GM23248 (cell line): ENCODE data around the gene SRMS.

Experiments
- EZH2 ChIP-seq: fragments of 200-600 bp; sonication (generic); IDR thresholded peaks from 2 replicates; pipeline ENCODE4 v1.6.1; 2018; ENCODE audit warnings: antibody characterized with exemption, mild to moderate bottlenecking; ENCODE audit not compliant: insufficient read depth, poor library complexity, severe bottlenecking
- EZH2phosphoT487 ChIP-seq: fragments of 200-600 bp; sonication (generic); IDR thresholded peaks from 2 replicates; pipeline ENCODE4 v1.6.1; 2018; ENCODE audit warnings: antibody characterized with exemption, moderate library complexity, mild to moderate bottlenecking, low read depth; ENCODE audit not compliant: insufficient read depth

DNA sequence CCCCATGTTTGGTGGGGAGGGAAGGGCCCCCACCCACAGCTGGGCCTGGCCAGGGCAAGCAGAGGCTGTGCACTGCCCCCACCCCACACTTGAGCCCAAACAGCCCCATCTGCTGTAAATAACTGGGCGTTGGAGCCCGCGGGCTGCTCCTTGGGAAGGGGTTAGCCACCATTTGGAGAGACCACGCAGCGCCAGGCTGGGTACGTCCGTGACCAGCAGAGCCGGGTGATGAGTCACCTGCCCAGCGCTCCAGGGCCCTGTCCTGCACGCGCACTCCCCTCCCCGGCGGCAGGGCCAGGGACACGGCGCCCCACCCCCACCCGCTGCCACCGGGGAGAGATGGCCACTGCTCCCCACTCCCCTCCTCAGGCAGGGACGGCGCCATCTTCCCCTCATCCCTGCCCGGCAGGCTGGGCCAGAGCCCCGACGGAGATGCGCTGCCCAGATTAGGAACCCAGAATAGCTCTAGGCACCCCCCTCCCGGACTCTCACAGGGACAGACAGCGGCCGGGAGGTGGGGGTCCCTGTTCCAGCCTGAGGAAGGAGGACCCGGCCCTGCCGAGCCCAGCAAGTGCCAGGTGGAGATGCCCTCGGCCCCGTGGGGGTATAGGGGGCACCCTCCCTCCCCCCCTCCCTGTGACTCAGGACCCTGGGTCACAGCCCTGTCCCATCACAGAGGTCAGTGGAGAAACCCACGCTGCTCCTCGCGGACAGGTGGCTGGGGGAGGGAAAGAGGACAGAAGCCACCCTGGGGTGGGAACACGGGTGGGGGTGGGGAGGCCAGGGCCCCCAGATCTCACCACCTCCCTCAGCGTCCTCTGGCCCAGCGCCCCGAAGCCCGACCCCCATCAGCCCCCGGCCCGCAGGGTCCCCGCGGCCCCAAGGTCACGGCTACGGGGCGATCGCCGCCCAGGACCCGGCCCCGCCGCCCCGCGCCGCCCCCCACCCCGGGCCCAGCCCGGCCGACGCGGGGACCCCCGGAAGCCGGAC is 49.3 kb downstream of the SRMS start:
- no peak for TF ChIP-seq EZH2
- no peak for TF ChIP-seq EZH2phosphoT487
